Mucosa of gallbladder (tissue), 1 donor: Measurements from ENCODE around the gene RHOB. TPM values are rescaled to one million over a fixed set of nuclear protein-coding genes. Genes with fewer than 3 reads are reported as not detected.

ENCODE experiments used
- DNase-seq: peaks from one replicate; pipeline ENCODE4 v3.0.0-alpha.2; 2020; ENCODE audit warnings: low spot score
- total RNA-seq: library from RNA; stranded (reverse); gene quantifications from one replicate; pipeline ENCODE4 v1.2.1, GENCODE V29; 2021
- donor health status: DM: no; HTN: no; CAD: no.

Gene RHOB
- total RNA-seq, 1 donor from 2014 or later = 445 TPM

DNA sequence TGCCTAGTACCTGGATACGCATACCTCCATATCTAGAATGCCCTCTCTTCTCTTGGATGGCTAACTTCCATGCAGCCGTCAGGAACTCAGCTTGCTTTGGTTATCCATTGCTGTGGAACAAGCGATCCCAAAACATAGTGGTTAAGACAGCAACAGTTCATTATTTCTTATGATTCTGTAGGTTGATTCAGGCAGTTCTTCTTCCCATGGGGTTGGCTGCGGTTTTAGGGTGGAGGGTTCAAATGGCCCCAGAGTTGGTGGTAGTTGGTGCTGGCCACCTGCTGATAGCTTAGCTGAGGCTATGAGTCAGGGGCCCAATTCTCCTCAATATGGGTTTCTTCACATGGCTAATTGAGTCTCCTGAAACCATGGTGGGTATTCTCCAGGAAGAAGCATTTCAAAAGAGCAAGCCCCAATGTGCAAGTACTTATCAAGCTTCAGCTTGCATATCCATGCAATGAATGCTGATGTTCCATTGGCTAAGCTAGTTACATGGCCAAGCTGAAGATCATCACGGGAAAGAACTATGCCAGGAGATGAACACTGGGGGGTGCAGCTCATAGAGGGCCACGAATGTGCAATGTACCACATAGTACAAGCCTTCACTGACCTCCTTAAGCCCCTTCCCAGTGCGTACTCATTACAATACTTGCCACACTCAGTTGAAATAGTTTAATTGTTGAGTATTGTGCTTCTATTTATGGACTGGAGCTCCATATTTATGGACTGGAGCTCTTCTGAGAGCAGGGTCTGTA, 10.0 kb upstream of the RHOB start:
- DNase-seq = no peak

DNA sequence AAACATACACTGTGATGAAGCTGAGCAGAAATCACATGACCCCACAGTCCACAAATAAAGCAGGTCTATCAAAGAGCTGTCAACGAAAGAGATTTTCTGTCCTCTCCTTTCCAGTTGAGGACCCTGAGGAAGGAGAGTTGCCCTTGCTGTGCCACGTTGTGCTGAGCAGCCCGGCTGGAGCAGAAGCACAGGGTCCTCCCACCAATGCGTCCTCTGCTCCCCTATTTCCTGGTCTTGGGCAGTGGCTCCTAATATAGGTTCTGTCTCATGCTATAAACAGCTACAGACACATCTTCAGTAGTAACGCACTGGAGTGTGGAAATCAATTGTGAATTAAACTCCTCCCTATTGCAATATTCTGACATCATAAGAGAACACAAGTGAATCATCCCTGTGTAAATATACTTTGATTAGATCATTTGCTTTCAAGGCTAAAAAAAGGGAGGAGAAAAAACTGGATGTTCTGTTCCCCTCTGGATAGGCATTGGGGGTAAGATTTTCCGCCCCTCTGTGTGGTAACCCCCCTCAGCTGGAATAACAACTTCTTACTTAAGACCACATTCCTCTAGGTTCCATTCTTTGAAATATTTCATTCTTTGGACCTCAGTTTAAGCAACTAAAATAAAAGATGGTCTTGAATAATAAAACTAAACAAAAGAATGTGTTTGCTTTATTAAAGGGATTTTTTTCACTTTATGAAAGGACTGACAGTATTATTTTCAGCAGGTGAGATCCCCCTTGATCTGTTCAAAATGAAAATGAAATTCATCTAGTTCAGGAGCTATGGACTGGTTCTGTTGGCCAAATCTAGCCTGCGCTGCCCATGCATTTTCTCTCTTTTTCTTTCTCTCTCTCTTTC, 8.3 kb upstream of the RHOB start:
- peak; percentile 45 for DNase-seq

- DNase-seq = peak; percentile 63
These were observed 7.7 kb upstream of the RHOB start for GRCh38 chr2:20439193-20439475.

DNA sequence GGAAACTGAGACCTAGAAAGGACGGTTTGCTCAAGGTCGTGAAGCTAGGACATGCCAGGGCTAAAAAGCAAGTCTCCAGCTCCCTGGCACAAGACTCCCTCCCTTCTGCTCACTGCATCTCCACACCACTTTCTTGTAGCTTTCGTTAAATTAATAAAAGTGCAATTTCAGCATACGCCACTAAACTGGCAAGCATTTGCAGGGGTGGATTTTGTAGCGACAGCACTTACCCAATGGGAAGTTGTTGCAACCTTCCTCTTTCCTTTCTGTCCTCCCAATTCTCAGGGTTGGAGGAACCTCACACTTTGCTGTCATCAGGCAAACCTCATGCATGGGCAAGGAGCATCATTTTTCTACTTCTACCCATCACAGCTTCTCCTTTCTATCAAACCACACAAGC, 7.4 kb upstream of the RHOB start:
- no peak for DNase-seq

DNA sequence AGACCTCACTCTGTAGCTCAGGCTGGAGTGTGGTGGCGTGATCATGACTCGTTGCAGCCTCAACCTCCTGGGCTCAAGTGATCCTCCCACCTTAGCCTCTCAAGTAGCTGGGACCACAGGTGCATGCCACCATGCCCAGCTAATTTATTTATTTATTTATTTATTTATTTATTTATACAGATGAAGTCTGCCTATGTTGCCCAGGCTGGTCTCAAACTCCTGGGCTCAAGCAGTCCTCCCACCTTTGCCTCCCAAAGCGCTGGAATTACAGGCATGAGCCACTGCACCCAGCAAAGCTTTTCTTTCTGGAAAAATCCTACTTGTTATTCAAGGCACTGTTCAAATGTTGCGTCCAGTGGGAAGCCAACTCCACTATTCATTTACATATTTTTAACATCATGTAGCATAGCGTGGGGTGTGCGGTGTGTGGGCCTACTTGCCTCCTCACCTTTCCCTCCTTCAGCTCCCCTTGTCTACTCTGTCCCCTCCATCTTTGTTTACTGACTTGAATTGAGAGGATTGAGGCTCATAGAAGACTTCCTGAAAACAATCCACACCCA, 6.8 kb upstream of the RHOB start:
- DNase-seq = no peak

GRCh38 chr2:20443276-20443920, 3.5 kb upstream of the RHOB start:
- DNase-seq = peak; percentile 62

GRCh38 chr2:20444101-20444992, 2.5 kb upstream of the RHOB start:
- DNase-seq = no peak

DNA sequence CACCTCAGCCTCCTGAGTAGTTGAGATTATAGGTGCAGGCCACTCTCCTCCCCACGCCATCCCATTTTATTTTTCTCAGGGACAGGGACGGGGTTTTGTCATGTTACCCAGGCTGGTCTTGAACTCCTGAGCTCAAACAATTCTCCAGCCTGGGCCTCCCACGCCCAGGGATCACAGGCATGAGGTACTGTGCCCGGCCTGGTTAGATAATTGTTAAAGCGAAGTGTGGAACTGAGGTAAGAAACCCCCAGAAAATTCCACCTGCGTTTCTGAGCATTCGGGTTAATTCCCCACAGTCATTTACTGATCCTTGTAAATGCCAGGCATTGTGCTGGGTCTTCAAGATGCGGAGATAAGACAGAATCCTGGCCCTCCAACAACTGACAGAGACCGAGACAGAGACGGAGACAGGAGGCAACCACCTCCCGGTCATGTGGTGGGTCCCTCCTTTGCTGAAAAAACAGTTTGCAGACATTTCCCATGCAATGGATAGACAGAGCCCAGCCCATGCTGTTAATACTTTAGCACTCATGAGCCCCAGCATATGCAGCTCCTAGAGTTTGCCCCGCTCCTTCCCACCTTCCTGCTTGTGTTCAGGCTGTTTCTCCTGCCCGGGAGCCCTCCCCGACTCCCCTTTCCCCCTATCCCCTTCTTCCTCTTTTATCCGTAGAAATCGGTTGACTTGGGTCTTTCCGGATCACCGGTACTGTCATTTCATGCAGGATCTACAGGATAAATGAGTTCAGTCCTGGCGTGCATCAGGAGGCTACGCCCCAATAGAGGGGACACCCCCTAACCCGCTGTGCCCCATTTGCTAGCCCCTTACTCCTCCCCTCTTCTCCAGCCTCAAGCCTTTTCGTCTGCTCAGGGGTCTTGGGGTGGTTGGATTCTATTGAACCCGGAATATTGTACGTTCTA, 1.6 kb upstream of the RHOB start:
- no peak for DNase-seq

DNA sequence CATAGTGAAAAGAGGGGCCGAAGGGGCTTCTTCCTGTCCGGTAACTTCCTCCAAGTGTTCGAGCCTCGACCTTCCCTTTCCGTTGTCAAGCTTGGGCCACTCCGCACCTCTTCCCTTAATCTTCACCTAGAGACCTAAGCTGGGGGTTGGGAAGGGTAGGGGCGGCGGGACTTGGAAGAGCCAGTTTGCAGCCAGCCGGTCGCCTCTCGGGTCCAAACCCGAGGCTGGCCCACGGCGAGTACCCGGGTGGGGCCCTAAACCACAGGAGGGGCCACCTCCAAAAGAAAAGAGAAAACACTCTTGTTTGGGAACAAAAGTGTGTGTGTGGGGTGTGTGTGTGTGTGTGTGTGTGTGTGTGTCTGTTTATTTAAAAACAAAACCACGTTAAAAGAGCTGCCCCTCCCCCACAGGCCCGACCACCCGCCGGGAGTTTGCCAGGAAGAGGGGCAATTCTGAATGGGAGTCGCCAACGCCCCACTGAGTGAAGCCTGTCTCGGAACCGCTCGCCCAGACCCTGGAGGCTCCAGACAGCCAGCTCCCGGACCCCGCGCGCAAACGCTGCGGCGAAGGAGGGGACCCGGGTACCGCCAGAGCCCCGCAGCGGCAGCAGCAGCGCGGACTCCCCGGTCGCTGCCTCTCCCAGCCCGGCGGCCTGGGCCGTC, 488 bp upstream of the RHOB start:
- no peak for DNase-seq

GRCh38 chr2:20447437-20448245, 767 bp downstream of the RHOB start:
- DNase-seq = peak; percentile 40

DNA sequence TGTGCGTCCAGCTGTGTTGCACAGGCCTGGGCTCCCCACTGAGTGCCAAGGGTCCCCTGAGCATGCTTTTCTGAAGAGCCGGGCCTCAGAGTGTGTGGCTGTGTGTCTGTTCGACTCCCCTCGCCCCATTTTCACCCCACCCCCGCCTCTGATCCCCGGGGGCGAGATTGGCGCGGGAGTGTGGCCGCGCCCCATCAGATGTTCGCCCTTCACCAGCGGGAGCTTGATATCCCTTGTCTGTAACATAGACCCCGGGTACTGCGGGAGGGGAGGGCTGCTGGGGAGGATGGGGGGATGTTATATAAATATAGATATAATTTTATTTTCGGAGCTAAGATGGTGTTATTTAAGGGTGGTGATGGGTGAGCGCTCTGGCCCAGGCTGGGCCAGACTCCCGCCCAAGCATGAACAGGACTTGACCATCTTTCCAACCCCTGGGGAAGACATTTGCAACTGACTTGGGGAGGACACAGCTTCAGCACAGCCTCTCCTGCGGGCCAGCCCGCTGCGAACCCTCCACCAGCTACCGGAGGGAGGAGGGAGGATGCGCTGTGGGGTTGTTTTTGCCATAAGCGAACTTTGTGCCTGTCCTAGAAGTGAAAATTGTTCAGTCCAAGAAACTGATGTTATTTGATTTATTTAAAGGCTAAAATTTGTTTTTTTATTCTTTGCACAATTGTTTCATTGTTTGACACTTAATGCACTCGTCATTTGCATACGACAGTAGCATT, 1.5 kb downstream of the RHOB start:
- DNase-seq = no peak

DNA sequence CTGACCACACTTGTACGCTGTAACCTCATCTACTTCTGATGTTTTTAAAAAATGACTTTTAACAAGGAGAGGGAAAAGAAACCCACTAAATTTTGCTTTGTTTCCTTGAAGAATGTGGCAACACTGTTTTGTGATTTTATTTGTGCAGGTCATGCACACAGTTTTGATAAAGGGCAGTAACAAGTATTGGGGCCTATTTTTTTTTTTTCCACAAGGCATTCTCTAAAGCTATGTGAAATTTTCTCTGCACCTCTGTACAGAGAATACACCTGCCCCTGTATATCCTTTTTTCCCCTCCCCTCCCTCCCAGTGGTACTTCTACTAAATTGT, 2.1 kb downstream of the RHOB start:
- no peak for DNase-seq

DNA sequence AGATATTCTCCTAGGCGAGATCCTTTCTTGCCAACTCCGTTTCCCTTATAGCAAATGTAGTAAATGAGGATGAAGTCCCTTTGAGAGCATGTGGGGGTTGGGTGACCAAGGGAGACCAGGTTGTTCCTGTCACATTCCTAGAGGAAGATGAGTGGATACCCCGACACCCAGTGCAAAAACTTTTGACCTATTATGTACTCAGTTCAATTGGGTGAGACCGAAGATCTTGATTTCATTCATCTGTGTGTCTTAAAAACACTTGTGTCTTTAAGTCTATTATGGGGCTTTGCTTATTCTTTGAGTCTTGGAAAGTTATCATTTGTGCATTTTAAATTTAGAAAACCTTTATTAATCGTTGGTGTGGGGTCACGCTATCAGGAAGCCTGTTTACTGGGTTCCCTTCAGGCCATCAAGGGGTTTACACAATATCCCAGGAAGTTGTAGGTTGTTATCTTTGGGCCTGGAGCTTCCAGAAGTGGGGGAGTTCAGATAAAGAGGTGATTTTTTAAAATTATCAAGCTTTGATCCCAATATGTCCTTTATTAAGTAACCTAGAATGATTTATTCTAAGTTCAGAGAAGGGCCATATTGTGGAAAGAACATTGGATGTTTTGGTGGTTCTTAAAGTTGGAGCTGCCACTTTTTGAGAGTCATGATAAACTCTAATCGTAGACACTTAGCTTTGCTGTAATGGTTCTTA, 2.8 kb downstream of the RHOB start:
- no peak for DNase-seq

DNA sequence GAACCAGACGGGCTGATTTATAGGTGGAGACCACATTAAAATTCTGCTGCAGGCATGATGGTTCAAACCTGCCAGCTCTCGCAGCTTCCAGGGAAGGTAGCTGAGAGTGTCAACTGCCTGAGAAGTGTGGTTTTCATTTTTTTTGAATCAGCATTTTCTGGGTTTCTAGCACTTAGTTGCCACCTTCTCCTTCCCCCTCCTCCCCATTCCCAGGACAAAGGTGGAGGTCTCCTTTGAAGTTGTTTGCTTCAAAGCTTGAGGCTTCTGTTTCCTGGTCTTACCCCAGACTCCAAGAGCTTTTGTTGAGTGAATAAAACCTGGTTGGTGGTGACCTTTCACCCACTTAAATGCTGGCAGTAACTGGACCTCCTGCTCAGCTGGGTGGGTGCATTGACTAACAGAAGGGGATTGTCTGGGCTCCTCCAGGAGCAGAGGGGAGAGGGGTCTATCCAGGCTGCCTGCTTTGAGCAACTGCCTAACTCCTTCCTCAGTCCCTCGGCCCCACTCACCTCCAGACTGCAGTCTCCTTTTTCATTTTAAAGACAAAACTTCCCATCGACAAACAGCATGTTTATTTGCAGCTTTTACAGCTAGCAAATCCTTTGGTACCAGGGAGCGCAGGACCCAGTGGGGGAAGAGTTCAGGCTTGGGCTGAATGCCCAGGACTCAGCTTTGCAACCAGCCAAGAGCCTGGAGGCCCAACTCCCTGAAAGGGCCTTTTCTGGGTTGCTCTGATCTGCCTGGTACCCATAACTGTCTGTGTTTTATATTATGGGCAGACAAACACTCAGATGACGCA, 3.5 kb downstream of the RHOB start:
- peak; percentile 73 for DNase-seq

- no peak for DNase-seq
These were observed 4.1 kb downstream of the RHOB start for GRCh38 chr2:20451000-20451290.

DNA sequence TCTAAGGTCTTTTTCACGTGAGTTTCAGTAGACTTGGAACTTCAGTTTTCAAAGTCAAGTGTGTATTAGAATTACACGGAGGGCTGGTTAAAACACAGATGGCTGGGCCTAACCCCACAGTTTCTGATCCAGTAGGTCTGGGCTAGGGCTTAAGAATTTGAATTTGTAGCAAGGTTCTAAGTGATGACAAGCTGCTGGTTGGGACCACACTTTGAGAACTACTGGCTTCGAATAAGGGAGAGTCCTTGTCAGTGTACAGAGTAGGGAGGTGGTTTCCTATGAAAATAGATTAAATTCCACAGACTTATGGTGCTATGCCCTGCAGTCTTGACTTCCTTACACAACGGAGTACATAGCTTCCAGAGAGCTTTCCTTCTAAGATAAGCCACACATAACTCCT, 4.5 kb downstream of the RHOB start:
- DNase-seq = no peak
